Measurements from ENCODE around the gene TMEM198.

Gene TMEM198

GRCh38 chr2:219526320-219527075 is 17.3 kb upstream of the TMEM198 start:
- no peak for FAIRE-seq

DNA sequence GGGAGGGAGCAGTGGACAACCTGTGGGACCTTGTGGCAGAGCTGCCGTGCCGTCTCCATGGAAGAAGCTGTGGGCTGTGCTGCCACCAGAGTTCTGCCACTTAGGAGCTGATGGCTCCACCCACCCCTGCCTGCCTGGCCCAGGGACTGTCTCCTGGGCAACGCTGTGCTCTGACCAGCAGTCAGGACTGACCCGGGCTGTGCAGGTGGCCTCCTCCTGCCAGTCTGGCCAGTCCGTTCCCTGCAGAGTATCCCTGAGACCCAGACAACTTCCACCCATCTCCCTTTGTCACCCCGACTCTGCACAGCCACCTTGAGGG is 16.8 kb upstream of the TMEM198 start:
- FAIRE-seq, result no peak

DNA sequence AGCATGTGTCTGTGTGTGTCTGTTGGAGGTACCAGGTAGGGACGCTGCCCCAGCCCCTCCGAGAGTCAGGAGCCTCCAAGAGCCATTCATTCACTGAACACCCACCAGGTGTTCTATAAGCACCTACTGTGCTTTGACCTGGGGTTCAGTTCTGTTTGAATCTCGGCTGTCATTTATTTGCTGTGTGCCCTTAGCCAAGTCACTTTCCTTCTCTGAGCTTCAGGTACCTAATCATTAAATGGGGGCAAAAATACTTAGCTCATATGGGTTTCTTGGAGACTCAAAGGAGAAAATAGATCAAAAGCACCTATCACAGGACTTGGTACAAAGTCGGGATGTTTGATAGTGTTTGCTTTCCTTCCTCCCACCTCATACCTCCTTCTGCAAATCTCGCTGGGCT is 16.4 kb upstream of the TMEM198 start:
- no peak for FAIRE-seq

- FAIRE-seq, result no peak
Measured at GRCh38 chr2:219530048-219530963, 13.5 kb upstream of the TMEM198 start.

GRCh38 chr2:219531639-219532377 is 12.0 kb upstream of the TMEM198 start:
- no peak for FAIRE-seq

DNA sequence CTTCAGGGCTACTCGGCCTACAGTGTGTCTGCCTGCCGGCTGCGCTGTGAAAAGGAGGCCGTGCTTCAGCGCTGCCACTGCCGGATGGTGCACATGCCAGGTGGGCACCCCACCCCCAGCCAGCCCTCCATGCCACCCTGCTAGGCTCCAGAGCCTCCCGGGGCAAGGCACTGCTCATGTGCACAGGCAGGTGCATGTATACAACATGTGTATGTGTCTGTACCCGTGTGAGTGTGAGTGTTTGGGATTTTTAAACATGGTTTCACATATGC is 11.5 kb upstream of the TMEM198 start:
- no peak for FAIRE-seq

GRCh38 chr2:219533930-219534661 is 9.7 kb upstream of the TMEM198 start:
- FAIRE-seq, result no peak

- no peak for FAIRE-seq
Measured at GRCh38 chr2:219536425-219536824, 7.4 kb upstream of the TMEM198 start.

- no peak for FAIRE-seq
Measured at GRCh38 chr2:219536967-219537366, 6.9 kb upstream of the TMEM198 start.

GRCh38 chr2:219537657-219538488 is 6.0 kb upstream of the TMEM198 start:
- no peak for FAIRE-seq

GRCh38 chr2:219538504-219538951 is 5.3 kb upstream of the TMEM198 start:
- FAIRE-seq, result no peak

- no peak for FAIRE-seq
Measured at GRCh38 chr2:219538956-219539788, 4.7 kb upstream of the TMEM198 start.

- no peak for FAIRE-seq
Measured at GRCh38 chr2:219539926-219540678, 3.7 kb upstream of the TMEM198 start.

DNA sequence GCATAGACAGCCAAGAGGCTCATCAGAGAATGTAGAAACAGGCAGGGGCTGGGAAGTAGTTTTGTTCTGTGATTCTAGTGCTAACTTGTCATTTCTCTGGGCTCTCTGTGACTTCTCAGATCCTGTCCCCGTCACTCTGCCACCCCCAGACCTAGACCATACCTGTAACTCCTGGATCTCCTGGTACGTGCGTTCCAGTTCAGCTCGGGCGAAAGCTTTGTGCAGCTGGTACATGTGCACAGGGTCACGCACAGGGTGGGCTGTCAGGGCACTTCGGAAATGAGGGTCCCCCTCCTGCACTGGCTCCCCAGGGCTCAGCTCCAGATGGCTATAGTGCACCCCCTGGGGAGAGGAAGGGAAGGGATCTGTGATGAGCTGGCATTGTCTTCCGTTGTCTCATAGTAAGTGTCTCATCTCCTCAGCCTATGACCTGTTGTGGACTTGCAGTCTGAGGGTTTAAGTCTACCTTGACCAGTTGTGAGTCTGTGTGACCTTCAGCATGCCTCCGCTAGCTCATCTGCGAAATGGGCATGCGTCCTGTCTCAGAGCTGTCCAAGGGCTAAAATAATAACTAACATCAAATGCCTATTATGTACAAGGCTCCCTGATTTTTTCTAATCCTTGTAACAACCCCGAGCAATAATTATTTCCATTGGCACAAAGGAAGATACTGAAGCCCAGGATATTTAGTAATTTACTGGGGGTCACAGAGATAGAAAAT is 2.9 kb upstream of the TMEM198 start:
- FAIRE-seq, result no peak

DNA sequence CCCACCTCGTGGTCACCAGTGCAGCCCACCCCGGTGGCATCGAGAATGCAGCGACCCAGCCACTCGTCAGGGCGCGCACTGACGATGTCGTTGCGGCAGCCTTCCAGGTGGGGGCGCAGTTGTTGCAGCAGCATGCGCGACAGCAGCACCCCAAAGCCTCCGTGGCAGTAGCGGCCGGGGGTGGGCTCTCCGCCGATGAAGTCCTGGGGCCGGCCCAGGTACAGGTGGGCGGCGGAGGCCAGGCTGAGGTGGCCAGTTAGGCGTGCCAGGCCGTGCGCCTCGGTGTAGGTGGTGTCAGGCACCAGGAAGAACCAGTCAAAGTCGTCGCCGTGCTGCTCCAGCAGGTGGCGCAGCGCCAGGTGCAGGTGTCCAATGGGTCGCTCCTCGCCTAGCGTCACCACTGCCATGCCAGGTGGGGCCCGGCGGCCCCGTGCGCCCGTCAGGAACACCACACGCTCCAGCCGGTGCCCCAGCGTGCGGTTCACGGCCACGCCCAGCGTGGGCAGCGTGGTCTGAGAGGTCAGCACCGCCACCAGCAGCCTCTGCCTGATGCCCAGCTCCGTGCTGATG is 2.1 kb upstream of the TMEM198 start:
- no peak for FAIRE-seq

- FAIRE-seq, result no peak
Measured at GRCh38 chr2:219542931-219543595, 765 bp upstream of the TMEM198 start.

- no peak for FAIRE-seq
Measured at GRCh38 chr2:219544567-219544966, 739 bp downstream of the TMEM198 start.

DNA sequence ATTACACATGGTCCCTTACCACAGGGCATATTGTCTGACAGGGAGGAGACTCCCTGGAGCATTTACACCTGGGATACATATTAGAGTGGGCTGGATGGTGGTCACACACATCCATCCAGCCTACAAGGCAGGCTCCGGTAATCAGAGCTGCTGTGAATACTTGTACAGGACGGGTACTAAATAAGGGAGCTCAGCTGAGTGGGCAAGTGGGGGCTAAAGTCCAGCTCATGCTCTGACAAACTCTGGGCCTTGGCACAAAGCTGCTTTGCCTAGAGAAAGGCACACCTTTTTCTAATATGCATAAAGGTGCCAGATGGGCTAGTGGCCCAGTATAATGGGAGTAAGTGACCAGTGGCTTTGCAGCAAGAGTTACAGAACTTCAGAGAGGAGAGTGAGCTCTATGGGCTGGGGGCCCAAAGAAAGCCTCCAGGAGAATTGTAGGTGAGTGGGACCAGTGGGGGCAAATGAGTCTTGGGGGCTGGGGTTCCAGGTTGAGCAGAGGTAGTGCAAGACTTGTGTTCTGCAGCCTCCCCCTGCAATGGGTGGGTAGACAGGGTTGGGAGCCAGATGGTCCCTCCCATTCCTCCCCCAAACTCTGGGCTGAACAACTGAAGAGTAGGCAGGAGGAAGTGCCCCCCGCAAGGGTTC is 1.6 kb downstream of the TMEM198 start:
- no peak for FAIRE-seq

Measured in TTC549 (cell line).